GM18502 (cell line): ENCODE measurements around the gene CLEC3A.
A peak's percentile ranks its signal among the peaks of the same experiment; 100 is the strongest.
"Not testable (repeated sequence)": the region's sequence is repeated elsewhere in the genome, so short reads cannot be mapped to it uniquely, and the experiment has no call there.

Experiments
- ATAC-seq: cut with Tn5 transposase; IDR thresholded peaks from one replicate; pipeline ENCODE4 v1.9.1; 2021; ENCODE audit warnings: mild to moderate bottlenecking; ENCODE audit not compliant: unreplicated experiment, poor library complexity

CLEC3A gene

GRCh38 chr16:78022347-78023060, at the start of gene CLEC3A:
Gene CLEC3A (plus strand): TSS chr16:78022548. CDS start chr16:78022627, 79 bp downstream.
- ATAC-seq = no peak

- no peak for ATAC-seq
Measured at GRCh38 chr16:77974883-77975282, 47.5 kb upstream of the CLEC3A start.

DNA sequence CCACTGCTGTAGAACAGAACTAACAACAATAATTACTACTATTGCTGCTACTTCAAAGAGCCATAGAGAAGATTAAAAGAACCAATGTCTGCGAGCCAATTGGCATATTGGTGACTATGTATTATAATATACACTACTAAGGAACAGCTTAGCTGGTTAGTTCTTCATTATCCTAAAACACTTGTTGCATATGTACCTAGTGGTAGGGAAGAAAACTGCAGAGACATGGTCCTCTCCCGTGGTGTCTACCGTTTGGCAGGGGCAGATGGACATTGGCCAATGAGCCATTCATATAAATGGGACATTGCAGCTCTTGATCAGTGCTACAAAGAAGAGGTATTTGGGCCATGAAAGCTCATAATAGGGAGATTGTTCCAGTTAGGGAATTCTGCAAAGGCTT, 46.4 kb upstream of the CLEC3A start:
- no peak for ATAC-seq

- no peak for ATAC-seq
Measured at GRCh38 chr16:77977339-77977738, 45.0 kb upstream of the CLEC3A start.

DNA sequence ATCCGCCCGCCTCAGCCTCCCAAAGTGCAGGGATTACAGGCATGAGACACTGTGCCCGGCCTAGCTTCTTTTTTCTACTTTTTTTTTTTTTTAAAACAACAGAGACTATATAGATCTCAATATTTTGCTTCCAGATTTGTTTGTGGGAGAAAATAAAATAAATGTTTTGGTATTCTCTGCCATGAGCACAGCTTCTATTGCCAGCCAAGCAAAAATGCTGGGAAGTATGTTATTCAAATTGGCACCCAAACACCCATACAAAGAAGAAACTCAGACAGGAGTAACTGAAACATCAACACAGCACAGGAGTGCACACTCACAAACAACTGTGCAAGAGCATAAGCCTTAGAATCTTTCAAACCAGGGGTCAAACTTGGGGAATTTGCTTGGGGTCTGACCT, 37.2 kb upstream of the CLEC3A start:
- no peak for ATAC-seq

GRCh38 chr16:77986011-77986740, 36.2 kb upstream of the CLEC3A start:
- no peak for ATAC-seq

- ATAC-seq = no peak
Measured at GRCh38 chr16:77987810-77988209, 34.5 kb upstream of the CLEC3A start.

DNA sequence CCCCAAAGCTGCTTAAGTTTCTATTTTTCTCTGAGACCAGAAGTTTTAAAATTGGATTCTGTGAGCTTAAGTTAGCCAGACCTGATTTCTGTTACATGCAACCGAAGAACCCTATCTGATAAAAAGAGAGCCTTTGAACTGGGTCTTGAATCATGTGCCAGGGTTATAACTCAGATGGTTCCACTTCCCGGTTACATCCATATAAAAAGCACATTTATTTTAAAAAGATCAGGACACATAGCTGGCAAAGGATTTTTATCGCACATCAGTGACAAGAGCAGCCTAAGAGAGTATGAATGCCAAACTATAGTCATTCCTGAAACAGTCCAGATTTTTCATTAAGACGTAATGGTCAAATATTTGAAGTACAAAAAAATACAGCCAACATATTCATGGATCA, 32.5 kb upstream of the CLEC3A start:
- no peak for ATAC-seq

- ATAC-seq = no peak
Measured at GRCh38 chr16:77991701-77992100, 30.6 kb upstream of the CLEC3A start.

DNA sequence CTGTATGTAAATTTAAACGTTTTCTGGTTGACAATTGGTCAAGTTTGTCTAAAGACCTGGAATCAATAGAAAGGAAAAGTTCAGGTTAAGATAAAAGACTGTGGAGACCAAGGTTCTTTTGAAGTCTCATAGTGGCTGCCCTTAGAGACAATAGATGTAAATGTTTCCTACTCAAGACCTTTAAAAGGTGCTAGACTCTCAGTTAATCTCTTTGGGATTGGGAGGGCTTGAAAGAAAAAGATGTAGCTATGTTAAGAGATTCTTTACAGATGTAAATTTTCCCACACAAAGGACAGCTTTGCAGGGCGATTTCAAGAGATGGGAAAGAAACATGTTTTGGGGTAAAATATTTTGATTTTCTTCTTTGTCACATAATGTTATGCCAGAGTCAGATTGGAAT, 30.0 kb upstream of the CLEC3A start:
- ATAC-seq = not testable (repeated sequence)

- ATAC-seq = no peak
Measured at GRCh38 chr16:77993111-77993985, 29.0 kb upstream of the CLEC3A start.

DNA sequence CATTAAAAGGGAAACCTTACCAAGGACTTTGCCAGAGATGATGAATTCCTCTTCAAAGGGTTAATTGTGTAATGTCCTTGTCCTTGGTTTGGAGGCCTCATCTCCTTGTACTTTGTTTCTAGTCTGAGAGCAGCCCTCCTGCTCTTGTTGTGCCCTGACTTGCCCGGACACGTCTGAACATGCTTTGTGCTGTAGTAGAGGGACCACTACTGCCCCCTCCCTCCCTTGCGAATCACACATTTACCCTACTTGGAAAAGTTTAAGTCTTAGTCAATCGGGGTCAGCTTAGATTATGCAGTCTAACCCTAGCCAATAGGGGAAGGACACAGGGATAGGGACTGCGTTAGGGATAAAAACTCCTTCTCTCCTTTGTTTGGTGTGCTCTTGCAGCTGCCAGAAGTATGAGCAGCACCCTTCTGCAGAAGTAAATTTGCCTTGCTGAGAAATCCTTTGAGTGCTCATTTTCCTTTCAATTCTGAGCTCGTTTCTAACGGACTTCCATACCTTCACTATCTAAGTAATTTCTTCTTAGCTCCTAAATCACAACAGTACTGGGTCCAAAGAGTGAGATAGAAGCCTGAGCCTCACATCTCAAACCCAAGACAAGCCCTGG, 26.4 kb upstream of the CLEC3A start:
- ATAC-seq = no peak

- ATAC-seq = no peak
Measured at GRCh38 chr16:77998350-77999023, 23.9 kb upstream of the CLEC3A start.

GRCh38 chr16:78001451-78002025, 20.8 kb upstream of the CLEC3A start:
- no peak for ATAC-seq

DNA sequence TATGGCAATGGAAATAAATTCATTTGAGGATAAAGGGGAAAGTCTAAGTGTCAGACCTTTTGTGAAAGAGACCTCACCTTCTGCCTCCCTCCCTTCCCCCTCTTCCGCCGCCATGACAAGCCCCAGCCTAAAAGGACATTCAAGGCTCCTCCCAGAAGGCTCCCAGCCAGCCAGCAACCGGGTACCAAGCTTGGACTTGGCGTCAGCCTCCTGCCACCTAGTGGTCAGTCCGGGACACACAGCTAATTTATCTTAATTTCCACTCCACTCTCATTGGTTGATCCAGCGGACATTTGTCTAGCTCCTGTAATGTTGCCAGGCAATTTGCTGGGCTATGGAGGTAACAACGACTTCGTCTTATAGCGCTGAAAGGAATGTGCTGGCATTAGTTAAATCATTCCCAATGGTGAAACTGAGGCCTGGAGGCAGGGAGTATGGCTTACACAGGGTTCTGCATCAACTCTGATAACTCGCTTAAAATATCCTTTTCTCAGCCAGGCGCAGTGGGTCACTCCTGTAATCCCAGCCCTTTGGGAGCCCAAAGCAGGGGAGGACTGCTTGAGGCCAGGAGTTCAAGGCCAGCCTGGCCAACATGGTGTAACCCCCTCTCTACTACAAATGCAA, 19.3 kb upstream of the CLEC3A start:
- ATAC-seq = peak; percentile 100

GRCh38 chr16:78004517-78004916, 17.8 kb upstream of the CLEC3A start:
- ATAC-seq = no peak

GRCh38 chr16:78005881-78006280, 16.5 kb upstream of the CLEC3A start:
- no peak for ATAC-seq

DNA sequence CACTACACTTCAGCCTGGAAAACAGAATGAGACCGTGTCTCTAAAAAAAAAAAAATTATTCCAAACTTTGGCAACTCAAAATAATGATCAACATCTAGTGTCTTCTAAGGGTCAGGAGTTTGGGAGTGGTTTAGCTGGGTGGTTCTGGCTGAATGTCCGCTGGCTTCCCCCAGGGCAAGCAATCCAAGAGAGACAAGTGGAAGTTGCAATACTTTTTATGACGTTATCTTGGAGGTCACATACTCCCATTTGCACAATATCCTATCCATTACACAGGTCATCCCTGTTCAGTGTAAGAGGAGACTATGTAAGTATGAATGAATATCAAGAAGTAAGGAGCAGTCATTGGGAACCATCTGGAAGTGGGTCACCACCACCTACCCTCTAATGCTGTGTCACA, 15.2 kb upstream of the CLEC3A start:
- no peak for ATAC-seq

GRCh38 chr16:78024159-78024558, 1.8 kb downstream of the CLEC3A start:
- ATAC-seq = no peak
